Caco-2 (cell line): ENCODE data around the gene GABRB1. TPM values are rescaled to one million over a fixed set of nuclear protein-coding genes. Genes with fewer than 3 reads are reported as not detected.

Source experiments
- BruUV-seq: library from RNA; stranded (reverse); fragments of 400-500 nt; replicated peaks from 2 replicates; lab custom pipeline; 2021; lab: Mats Ljungman, UMichigan
- CTCF ChIA-PET: fragments of 300-600 bp; sonication (Branson Sonifier 250); formaldehyde crosslinking; loops from one replicate; lab custom pipeline; 2022; ENCODE audit warnings: antibody characterized with exemption; lab: Charles Lee
- POLR2A ChIA-PET: fragments of 300-600 bp; sonication (Branson Sonifier 250); formaldehyde crosslinking; loops from one replicate; lab custom pipeline; 2022; ENCODE audit warnings: antibody characterized with exemption; lab: Charles Lee
- DNase-seq, 2 experiments: peaks; one replicate each; pipeline versions ENCODE4 v3.0.0 to v3.0.0-alpha.2; 2020 to 2022
- H3K27me3 ChIP-seq: replicated peaks from 2 replicates; pipeline ENCODE4 v1.6.0; 2011; ENCODE audit warnings: low read length; ENCODE audit not compliant: control insufficient read depth, insufficient read depth
- H3K36me3 ChIP-seq: 2 replicates; pipeline ENCODE4 v1.5.1; 2011; ENCODE audit warnings: low read length; ENCODE audit not compliant: control insufficient read depth, insufficient read depth
- H3K4me1 ChIP-seq: fragments of 250-450 bp; sonication (Bioruptor Pico); 2 replicates; pipeline ENCODE4 v1.5.1; 2020; ENCODE audit warnings: mild to moderate bottlenecking
- H3K4me3 ChIP-seq: 2 replicates; pipeline ENCODE4 v1.5.1; 2011; ENCODE audit warnings: low read depth, mild to moderate bottlenecking, control low read depth, low read length
- H3K9me3 ChIP-seq: fragments of 250-450 bp; sonication (Bioruptor Pico); 2 replicates; pipeline ENCODE4 v1.5.1; 2020; ENCODE audit warnings: mild to moderate bottlenecking, moderate library complexity
- H3K27ac Mint-ChIP-seq: one replicate; pipeline ENCODE4 v1.8.0; 2022; ENCODE audit warnings: mixed read lengths; ENCODE audit not compliant: unreplicated experiment
- H3K27me3 Mint-ChIP-seq: one replicate; pipeline ENCODE4 v1.8.0; 2022; ENCODE audit warnings: mixed read lengths; ENCODE audit not compliant: insufficient read depth, unreplicated experiment
- H3K36me3 Mint-ChIP-seq: one replicate; pipeline ENCODE4 v1.8.0; 2022; ENCODE audit warnings: mild to moderate bottlenecking, mixed read lengths; ENCODE audit not compliant: insufficient read depth, unreplicated experiment
- H3K4me1 Mint-ChIP-seq: one replicate; pipeline ENCODE4 v1.8.0; 2022; ENCODE audit warnings: low read depth, mixed read lengths; ENCODE audit not compliant: unreplicated experiment
- H3K4me3 Mint-ChIP-seq: one replicate; pipeline ENCODE4 v1.8.0; 2022; ENCODE audit warnings: mild to moderate bottlenecking, moderate library complexity, mixed read lengths; ENCODE audit not compliant: unreplicated experiment
- H3K9me3 Mint-ChIP-seq: one replicate; pipeline ENCODE4 v1.8.0; 2022; ENCODE audit warnings: mixed read lengths; ENCODE audit not compliant: unreplicated experiment
- intact Hi-C: fragments of 100-400 bp; cut with micrococcal nuclease; formaldehyde crosslinking; loops from one replicate; pipeline ENCODE4 v1.10.0; 2022; ENCODE audit not compliant: unreplicated experiment
- total RNA-seq: library from RNA; stranded (reverse); gene quantifications from 2 replicates; pipeline ENCODE4 v1.2.3, GENCODE V29; 2022
- TF ChIP-seq, protein P1 (sequence below), 2 experiments: fragments of 200-600 bp in 1 of 2; IDR thresholded peaks; 1 replicate in 1 of 2; 2 replicates in 1 of 2; pipeline versions ENCODE4 v1.5.1 to v1.8.0; 2011 to 2022; ENCODE audit warnings: antibody characterized with exemption in 1 of 2, control low read depth in 1 of 2, inconsistent platforms in 1 of 2, low read depth in 1 of 2, low read length in 1 of 2, mild to moderate bottlenecking in 1 of 2, moderate library complexity in 1 of 2; ENCODE audit not compliant: insufficient read depth in 1 of 2, severe bottlenecking in 1 of 2, unreplicated experiment in 1 of 2

GABRB1 gene
- total RNA-seq, 1 experiment from 2014 or later, result 10.3 TPM

DNA sequence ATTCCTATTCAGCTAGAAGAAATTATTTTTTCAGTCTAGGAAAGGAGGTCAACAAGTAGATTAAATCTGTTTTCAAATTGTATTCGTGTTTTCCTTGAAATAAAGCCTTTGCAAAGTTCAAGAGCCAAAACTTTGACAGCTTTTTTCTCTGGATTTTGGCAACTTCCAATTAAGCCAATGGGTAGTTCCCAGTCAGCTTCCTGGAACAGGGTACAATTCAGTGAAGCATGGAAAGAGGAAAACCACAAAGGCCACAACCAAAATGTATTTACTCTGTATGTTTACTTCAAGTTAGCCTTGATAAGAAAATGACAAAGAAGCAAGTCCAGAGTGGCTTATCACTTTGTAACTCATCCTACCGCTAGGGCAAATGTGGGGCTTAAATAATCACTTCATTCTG, 243.5 kb downstream of the GABRB1 start:
- no peaks in the 10 kb centered on the region for H3K36me3 Mint-ChIP-seq
- H3K36me3 ChIP-seq, result no peaks in the 10 kb centered on the region
- no TSS peak for BruUV-seq
- ChIA-PET CTCF (no interaction called here), POLR2A (no interaction called here)
- H3K4me1 ChIP-seq, result peaks cover 16% of the 10 kb centered on the region
- no peak overlapping the region for H3K4me3 Mint-ChIP-seq
- DNase-seq, result peak in 1 of 2 experiments; percentile 18
- intact Hi-C loops, result loop anchor here (1.0 kb wide), 1 partner anchor 85 kb away; no protein-coding TSS in a partner anchor
- H3K9me3 ChIP-seq, result no peaks in the 10 kb centered on the region
- H3K9me3 Mint-ChIP-seq, result peaks cover 8% of the 10 kb centered on the region
- H3K27me3 Mint-ChIP-seq, result no peaks in the 10 kb centered on the region
- H3K4me1 Mint-ChIP-seq, result peaks cover 7% of the 10 kb centered on the region
- no peak overlapping the region for H3K4me3 ChIP-seq
- TF ChIP-seq, protein P1, sequence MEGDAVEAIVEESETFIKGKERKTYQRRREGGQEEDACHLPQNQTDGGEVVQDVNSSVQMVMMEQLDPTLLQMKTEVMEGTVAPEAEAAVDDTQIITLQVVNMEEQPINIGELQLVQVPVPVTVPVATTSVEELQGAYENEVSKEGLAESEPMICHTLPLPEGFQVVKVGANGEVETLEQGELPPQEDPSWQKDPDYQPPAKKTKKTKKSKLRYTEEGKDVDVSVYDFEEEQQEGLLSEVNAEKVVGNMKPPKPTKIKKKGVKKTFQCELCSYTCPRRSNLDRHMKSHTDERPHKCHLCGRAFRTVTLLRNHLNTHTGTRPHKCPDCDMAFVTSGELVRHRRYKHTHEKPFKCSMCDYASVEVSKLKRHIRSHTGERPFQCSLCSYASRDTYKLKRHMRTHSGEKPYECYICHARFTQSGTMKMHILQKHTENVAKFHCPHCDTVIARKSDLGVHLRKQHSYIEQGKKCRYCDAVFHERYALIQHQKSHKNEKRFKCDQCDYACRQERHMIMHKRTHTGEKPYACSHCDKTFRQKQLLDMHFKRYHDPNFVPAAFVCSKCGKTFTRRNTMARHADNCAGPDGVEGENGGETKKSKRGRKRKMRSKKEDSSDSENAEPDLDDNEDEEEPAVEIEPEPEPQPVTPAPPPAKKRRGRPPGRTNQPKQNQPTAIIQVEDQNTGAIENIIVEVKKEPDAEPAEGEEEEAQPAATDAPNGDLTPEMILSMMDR (IDR thresholded peaks at IDR 0.05; ENCODE audit: insufficient read depth in 1 of 2, low read depth in 1 of 2, low read length in 1 of 2, severe bottlenecking in 1 of 2, unreplicated experiment in 1 of 2), result no peak
- no peak overlapping the region for H3K27ac Mint-ChIP-seq
- no peaks in the 10 kb centered on the region for H3K27me3 ChIP-seq

DNA sequence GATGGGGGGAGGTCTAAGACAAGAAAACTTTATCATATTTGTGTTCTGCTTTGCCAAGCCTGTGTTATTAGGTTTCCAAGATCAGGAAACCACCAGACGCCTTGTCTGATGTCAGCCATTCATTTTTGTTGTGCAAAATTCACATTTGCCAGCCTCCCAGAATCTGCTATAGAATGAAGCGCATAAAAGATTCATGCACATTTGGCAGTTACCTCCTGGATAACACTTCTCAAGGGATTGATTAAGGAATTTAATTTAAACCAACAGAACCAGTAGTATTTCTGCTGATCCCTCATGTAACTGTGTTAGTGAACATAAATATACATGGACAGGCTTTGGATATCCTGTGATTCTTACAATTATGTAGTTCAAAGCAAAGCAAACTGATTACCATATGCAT, 244.2 kb downstream of the GABRB1 start:
- TF ChIP-seq, protein P1 (IDR thresholded peaks at IDR 0.05; ENCODE audit: insufficient read depth in 1 of 2, low read depth in 1 of 2, low read length in 1 of 2, severe bottlenecking in 1 of 2, unreplicated experiment in 1 of 2), result no peak
- Histone ChIP-seq H3K9me3 (no peaks in the 10 kb centered on the region), H3K4me3 (no peak overlapping the region), H3K4me1 (peaks cover 16% of the 10 kb centered on the region), H3K27me3 (no peaks in the 10 kb centered on the region), H3K36me3 (no peaks in the 10 kb centered on the region)
- CTCF ChIA-PET, result no interaction called here
- Mint-ChIP-seq H3K27me3 (no peaks in the 10 kb centered on the region), H3K4me1 (peaks cover 7% of the 10 kb centered on the region), H3K27ac (no peak overlapping the region), H3K9me3 (peaks cover 8% of the 10 kb centered on the region), H3K4me3 (no peak overlapping the region), H3K36me3 (no peaks in the 10 kb centered on the region)
- BruUV-seq, result no TSS peak
- intact Hi-C loops, result loop anchor here (1.0 kb wide), 1 partner anchor 85 kb away; no protein-coding TSS in a partner anchor
- DNase-seq, result no peak
- POLR2A ChIA-PET, result no interaction called here

DNA sequence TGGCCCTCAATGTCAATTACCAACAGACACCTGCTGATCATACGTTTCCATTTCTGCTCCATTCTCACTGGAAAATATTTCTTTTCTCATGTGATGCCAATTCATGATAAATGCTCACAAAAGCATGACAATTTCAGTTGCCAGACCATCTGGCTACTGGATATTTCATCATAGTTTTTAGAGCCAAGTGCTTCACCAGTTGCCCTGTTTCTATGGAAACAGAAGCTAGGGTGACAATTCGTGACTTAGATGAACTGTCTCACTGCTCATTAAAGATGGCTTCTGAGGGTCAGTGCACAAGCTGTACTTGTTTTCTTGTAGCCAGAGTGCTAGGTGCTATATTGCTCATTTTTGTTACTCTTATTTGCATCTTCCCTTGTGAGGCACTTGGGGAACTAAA, 247.3 kb downstream of the GABRB1 start:
- Histone ChIP-seq H3K36me3 (no peaks in the 10 kb centered on the region), H3K27me3 (no peaks in the 10 kb centered on the region), H3K4me3 (no peak overlapping the region), H3K9me3 (no peaks in the 10 kb centered on the region), H3K4me1 (peaks cover 16% of the 10 kb centered on the region)
- BruUV-seq, result no TSS peak
- Mint-ChIP-seq H3K27ac (no peak overlapping the region), H3K36me3 (no peaks in the 10 kb centered on the region), H3K4me3 (no peak overlapping the region), H3K4me1 (peaks cover 7% of the 10 kb centered on the region), H3K9me3 (peaks cover 17% of the 10 kb centered on the region), H3K27me3 (no peaks in the 10 kb centered on the region)
- intact Hi-C loops, result no loop called here
- no peak for DNase-seq
- POLR2A ChIA-PET, result no interaction called here
- CTCF ChIA-PET, result no interaction called here
- TF ChIP-seq, protein P1 (IDR thresholded peaks at IDR 0.05; ENCODE audit: insufficient read depth in 1 of 2, low read depth in 1 of 2, low read length in 1 of 2, severe bottlenecking in 1 of 2, unreplicated experiment in 1 of 2), result no peak
